Karpas-422 (cell line): ENCODE results near the gene AKAP5. TPM values are rescaled to one million over a fixed set of nuclear protein-coding genes. Genes with fewer than 3 reads are reported as not detected.
"Not testable (repeated sequence)": the region's sequence is repeated elsewhere in the genome, so short reads cannot be mapped to it uniquely, and the experiment has no call there.

ENCODE experiments used
- DNase-seq: peaks from one replicate; pipeline ENCODE4 v3.0.0-alpha.2; 2015
- H2AFZ ChIP-seq: fragments of 200-600 bp; sonication (generic); 2 replicates; pipeline ENCODE4 v1.6.1; 2014; ENCODE audit warnings: antibody characterized with exemption, low read length, mixed read lengths
- H3K27ac ChIP-seq: fragments of 200-600 bp; sonication (generic); 2 replicates; pipeline ENCODE4 v1.5.1; 2014; ENCODE audit warnings: mild to moderate bottlenecking, low read length, moderate library complexity
- H3K27me3 ChIP-seq: fragments of 200-600 bp; sonication (generic); 2 replicates; pipeline ENCODE4 v1.6.1; 2014; ENCODE audit warnings: low read length, mixed read lengths
- H3K36me3 ChIP-seq: fragments of 200-600 bp; sonication (generic); 2 replicates; pipeline ENCODE4 v1.6.1; 2014; ENCODE audit warnings: low read length, mixed read lengths; ENCODE audit not compliant: insufficient read depth
- H3K4me1 ChIP-seq: fragments of 200-600 bp; sonication (generic); 2 replicates; pipeline ENCODE4 v1.6.1; 2014; ENCODE audit warnings: mild to moderate bottlenecking, low read length, mixed read lengths
- H3K4me2 ChIP-seq: fragments of 200-600 bp; sonication (generic); 2 replicates; pipeline ENCODE4 v1.6.1; 2014; ENCODE audit warnings: low read length, low read depth, mild to moderate bottlenecking; ENCODE audit not compliant: poor library complexity, severe bottlenecking
- H3K4me3 ChIP-seq: fragments of 200-600 bp; sonication (generic); 2 replicates; pipeline ENCODE4 v1.5.1; 2014; ENCODE audit warnings: mild to moderate bottlenecking, antibody characterized with exemption, low read length, mixed read lengths
- H3K79me2 ChIP-seq: fragments of 200-600 bp; sonication (generic); 2 replicates; pipeline ENCODE4 v1.6.1; 2014; ENCODE audit warnings: mild to moderate bottlenecking, low read length, mixed read lengths
- H3K9ac ChIP-seq: fragments of 200-600 bp; sonication (generic); 2 replicates; pipeline ENCODE4 v1.6.0; 2014; ENCODE audit warnings: low read length
- H3K9me2 ChIP-seq: fragments of 200-600 bp; sonication (generic), shearing (Covaris generic); replicated peaks from 2 replicates; pipeline ENCODE4 v1.6.0; 2014; ENCODE audit warnings: mild to moderate bottlenecking, low read length, moderate library complexity; ENCODE audit not compliant: insufficient read depth
- H3K9me3 ChIP-seq: fragments of 300-700, 200-600 bp; sonication (generic); 2 replicates; pipeline ENCODE4 v1.6.1; 2014; ENCODE audit warnings: low read length, mixed read lengths
- H4K20me1 ChIP-seq: fragments of 200-600 bp; sonication (generic); 2 replicates; pipeline ENCODE4 v1.6.1; 2014; ENCODE audit warnings: mild to moderate bottlenecking, antibody characterized with exemption, low read length, low read depth; ENCODE audit not compliant: insufficient read depth
- total RNA-seq: library from RNA; depleted of rRNA; stranded (reverse); fragments of >200 nt; shearing (Covaris generic); gene quantifications from 2 replicates; pipeline ENCODE4 v1.2.3, GENCODE V29; 2014; ENCODE audit warnings: low replicate concordance

Gene AKAP5
- total RNA-seq, 1 experiment from 2014 or later = 0.56 TPM

DNA sequence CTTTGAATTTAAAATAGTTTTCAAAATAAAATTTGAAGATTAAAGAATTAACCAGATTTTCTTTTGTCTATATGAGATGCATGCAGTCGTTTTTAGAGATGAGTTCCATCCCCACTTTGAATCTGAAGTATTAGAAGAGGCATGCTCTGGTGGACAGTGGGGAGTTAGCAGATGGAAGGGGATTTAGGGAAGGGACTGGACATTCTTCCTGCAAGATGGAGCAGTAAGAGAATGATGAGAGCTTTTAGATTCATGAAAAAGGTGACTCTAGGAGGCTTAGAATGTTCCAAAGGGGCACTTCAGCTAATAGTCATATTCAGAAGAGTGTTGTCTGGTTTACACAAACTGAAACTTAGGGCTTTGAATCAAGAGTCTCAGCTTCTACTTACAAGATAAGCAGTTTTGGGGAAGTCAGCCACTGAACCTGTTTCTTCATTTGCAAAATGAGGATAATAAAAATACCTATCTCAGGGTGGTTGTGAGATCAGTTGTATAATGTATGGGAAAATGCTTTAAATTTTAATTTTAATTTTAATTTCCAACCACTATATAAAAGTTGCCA lies 43.0 kb downstream of the AKAP5 start:
- Histone ChIP-seq H2AFZ (no peak overlapping the region), H3K4me1 (peaks cover 65% of the 10 kb centered on the region), H3K27ac (peak overlapping the region; percentile 96), H3K9me2 (no peaks in the 10 kb centered on the region), H3K79me2 (peaks cover 82% of the 10 kb centered on the region), H3K4me2 (peak overlapping the region; percentile 98), H3K27me3 (no peaks in the 10 kb centered on the region), H3K9me3 (no peaks in the 10 kb centered on the region), H4K20me1 (peaks cover 3% of the 10 kb centered on the region), H3K9ac (peak overlapping the region; percentile 97), H3K4me3 (peak overlapping the region; percentile 77), H3K36me3 (peaks cover 3% of the 10 kb centered on the region; the same call in 1 of the 2 replicates)
- peak; percentile 70 for DNase-seq

DNA sequence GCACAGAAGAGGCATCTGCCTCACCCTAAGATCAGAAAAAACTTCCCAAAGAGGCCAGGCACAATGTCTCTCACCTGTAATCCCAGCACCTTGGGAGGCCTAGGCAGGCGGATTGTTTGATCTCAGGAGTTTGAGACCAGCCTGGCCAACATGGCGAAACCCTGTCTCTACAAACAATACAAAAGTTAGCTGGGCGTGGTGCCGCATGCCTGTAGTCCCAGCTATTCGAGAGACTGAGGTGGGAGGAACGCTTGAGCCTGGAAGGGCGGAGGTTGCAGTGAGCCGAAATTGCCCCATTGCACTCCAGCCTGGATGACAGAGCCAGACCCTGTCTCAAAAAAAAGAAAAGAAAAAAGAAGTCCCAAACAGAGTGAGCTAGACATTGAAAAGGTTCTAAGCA lies 43.7 kb downstream of the AKAP5 start:
- Histone ChIP-seq H4K20me1 (peaks cover 3% of the 10 kb centered on the region), H3K4me2 (peak overlapping the region; percentile 98)

DNA sequence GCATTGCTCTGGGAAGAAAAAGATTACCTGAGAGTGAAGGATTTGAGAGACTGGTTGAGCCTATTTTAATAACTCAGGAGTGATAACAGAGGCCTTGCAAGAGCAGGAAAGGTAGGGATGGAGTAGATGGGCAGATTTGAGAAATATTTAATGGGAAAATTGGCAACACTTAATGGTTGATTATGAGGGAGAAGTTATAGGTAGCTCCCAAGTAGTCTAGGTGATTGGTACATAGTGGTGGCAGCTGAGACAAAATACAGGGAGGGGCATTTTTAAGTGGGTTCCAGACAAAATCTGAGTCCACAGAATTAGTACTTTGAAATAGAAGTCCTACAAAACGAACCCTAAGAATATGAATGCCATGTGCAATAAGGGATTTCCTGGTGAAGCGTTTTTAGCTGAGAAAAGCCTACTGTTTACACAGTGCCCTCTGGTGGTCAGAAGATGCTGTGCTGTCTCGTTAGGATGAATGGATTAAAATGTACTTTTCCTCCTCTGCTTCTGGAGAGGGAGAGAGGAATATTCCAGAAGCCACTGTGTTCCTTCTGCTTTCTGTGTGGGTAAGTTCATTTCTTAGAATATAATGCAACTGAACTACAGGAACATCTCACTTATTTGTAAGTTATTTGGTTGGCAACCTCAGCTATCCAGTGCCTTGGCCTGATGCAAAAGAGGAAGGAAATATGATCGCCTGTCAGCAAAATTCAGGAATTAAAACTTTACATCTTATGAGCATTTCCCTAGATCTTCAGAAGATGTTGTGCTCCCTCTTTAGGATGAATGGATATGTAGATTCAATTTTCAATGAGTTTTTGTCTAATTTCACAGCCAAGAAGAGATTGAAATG lies 45.7 kb downstream of the AKAP5 start:
- no peaks in the 10 kb centered on the region for H3K9me2 ChIP-seq
- DNase-seq = peak; percentile 90
- H3K79me2 ChIP-seq = peaks cover 99% of the 10 kb centered on the region
- H3K4me3 ChIP-seq = peak overlapping the region; percentile 39
- peak overlapping the region; percentile 67 for H3K27ac ChIP-seq
- H3K36me3 ChIP-seq = peaks cover 4% of the 10 kb centered on the region; the same call in 1 of the 2 replicates
- H3K4me1 ChIP-seq = peaks cover 73% of the 10 kb centered on the region
- H3K4me2 ChIP-seq = peak overlapping the region; percentile 56
- peak overlapping the region; percentile 49 for H3K9ac ChIP-seq
- H3K9me3 ChIP-seq = no peaks in the 10 kb centered on the region
- H3K27me3 ChIP-seq = no peaks in the 10 kb centered on the region
- H4K20me1 ChIP-seq = peaks cover 12% of the 10 kb centered on the region; the same call in 1 of the 2 replicates
- H2AFZ ChIP-seq = no peak overlapping the region

More for the DNA sequence above, 43.7 kb downstream of the AKAP5 start:
- Histone ChIP-seq H3K36me3 (peaks cover 4% of the 10 kb centered on the region; the same call in 1 of the 2 replicates), H2AFZ (no peak overlapping the region), H3K4me1 (peaks cover 66% of the 10 kb centered on the region), H3K9me3 (no peaks in the 10 kb centered on the region), H3K27me3 (no peaks in the 10 kb centered on the region), H3K9me2 (no peaks in the 10 kb centered on the region), H3K27ac (peak overlapping the region; percentile 96), H3K9ac (peak overlapping the region; percentile 28), H3K4me3 (peak overlapping the region; percentile 77; the same call in 1 of the 2 replicates), H3K79me2 (peaks cover 88% of the 10 kb centered on the region)
- DNase-seq = no peak

DNA sequence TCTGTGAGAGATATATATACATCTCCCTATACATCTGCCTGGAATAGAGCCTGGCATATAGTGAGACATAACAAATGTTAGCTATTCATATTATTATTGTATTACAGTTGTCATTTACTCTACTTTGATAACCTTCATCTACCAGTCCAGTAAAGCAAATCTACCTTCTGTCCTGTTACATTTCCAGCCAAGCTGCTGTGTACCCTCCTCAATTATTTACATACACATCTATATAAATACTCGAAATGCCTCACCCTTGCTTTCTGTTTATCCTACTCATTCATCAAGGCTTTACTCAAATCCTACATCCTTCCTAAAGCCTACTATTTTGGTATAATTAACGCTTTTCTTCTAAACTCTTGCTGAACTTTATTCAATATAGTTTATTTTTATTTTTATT lies 48.0 kb downstream of the AKAP5 start:
- DNase-seq = no peak
- no peaks in the 10 kb centered on the region for H3K9me3 ChIP-seq
- H3K9me2 ChIP-seq = no peaks in the 10 kb centered on the region
- H2AFZ ChIP-seq = no peak overlapping the region
- peaks cover 22% of the 10 kb centered on the region; the same call in 1 of the 2 replicates for H4K20me1 ChIP-seq
- H3K4me2 ChIP-seq = no peak overlapping the region
- peaks cover 96% of the 10 kb centered on the region for H3K79me2 ChIP-seq
- peaks cover 4% of the 10 kb centered on the region; the same call in 1 of the 2 replicates for H3K36me3 ChIP-seq
- H3K4me1 ChIP-seq = peaks cover 56% of the 10 kb centered on the region
- H3K4me3 ChIP-seq = no peak overlapping the region
- no peak overlapping the region for H3K9ac ChIP-seq
- H3K27me3 ChIP-seq = no peaks in the 10 kb centered on the region
- no peak overlapping the region for H3K27ac ChIP-seq

DNA sequence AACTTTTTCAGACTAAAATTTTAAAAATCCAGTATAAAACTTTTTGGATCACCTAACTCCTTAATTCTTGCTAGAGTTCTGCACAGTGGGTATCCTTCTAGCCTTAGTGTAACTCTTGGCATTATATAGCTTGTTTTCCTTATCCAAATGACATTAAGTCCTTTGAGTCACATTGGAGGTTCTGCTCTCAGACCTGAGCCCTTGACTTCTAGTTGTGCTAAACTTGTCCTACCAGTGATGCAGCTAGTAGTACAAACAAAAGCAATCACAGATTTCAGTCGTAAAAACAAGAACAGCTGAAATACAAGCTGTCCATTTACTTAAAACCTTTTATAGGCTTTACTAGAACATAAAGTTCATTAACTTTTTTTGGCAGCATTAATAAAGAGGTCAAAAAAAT lies 49.8 kb downstream of the AKAP5 start:
- Histone ChIP-seq H2AFZ (no peak overlapping the region), H3K9ac (no peak overlapping the region), H3K27me3 (no peaks in the 10 kb centered on the region), H4K20me1 (peaks cover 22% of the 10 kb centered on the region; the same call in 1 of the 2 replicates), H3K36me3 (peaks cover 4% of the 10 kb centered on the region; the same call in 1 of the 2 replicates), H3K4me3 (no peak overlapping the region), H3K4me2 (no peak overlapping the region), H3K27ac (no peak overlapping the region), H3K4me1 (peaks cover 39% of the 10 kb centered on the region), H3K9me2 (no peaks in the 10 kb centered on the region), H3K9me3 (no peaks in the 10 kb centered on the region), H3K79me2 (peaks cover 95% of the 10 kb centered on the region)
- DNase-seq = no peak

DNA sequence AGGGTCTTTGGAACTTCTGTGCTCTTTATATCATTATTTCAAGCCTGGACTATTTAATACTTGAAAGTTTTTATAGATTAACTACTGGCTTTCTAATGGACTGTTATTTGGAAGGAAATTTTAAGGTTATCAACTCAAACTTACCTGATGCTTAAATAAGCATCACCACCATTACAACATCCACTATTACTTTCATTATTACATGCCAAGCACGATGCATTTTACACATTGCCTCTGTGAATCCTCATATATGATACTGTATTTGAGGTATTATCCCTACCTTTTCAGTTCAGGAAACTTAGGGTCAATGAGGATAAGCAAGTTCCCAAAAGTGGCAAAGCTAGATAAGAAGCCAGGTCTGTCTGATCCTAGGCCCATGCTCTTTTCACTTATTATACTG lies 51.7 kb downstream of the AKAP5 start:
- H3K36me3 ChIP-seq = peaks cover 15% of the 10 kb centered on the region; the same call in 1 of the 2 replicates
- H3K9me3 ChIP-seq = no peaks in the 10 kb centered on the region
- no peak overlapping the region for H2AFZ ChIP-seq
- no peak overlapping the region for H3K27ac ChIP-seq
- no peaks in the 10 kb centered on the region for H3K27me3 ChIP-seq
- DNase-seq = no peak
- peaks cover 92% of the 10 kb centered on the region for H3K79me2 ChIP-seq
- no peak overlapping the region for H3K4me3 ChIP-seq
- peaks cover 22% of the 10 kb centered on the region; the same call in 1 of the 2 replicates for H4K20me1 ChIP-seq
- H3K9me2 ChIP-seq = no peaks in the 10 kb centered on the region
- no peak overlapping the region for H3K4me2 ChIP-seq
- H3K4me1 ChIP-seq = peaks cover 19% of the 10 kb centered on the region
- H3K9ac ChIP-seq = no peak overlapping the region

DNA sequence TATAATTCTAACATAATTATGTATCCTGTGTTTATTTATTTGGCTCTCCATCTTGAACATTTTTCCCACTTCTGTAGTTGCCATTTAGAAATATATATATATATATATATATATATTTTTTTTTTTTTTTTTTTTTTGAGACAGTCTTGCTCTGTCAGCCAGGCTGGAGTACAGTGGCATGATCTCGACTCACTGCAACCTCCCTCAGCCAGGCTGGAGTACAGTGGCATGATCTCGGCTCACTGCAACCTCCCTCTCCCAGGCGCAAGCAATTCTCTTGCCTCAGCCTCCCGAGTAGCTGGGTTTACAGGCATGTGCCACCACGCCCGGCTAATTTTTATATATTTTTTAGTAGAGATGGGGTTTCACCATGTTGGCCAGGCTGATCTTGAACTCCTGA lies 52.4 kb downstream of the AKAP5 start:
- not testable (repeated sequence) for DNase-seq, H3K4me2 ChIP-seq, H3K27ac ChIP-seq, H3K9me2 ChIP-seq, H3K27me3 ChIP-seq, H3K9ac ChIP-seq, H2AFZ ChIP-seq, H3K4me3 ChIP-seq, H3K9me3 ChIP-seq
- H3K4me1 ChIP-seq = peaks cover 16% of the 10 kb centered on the region
- peaks cover 20% of the 10 kb centered on the region; the same call in 1 of the 2 replicates for H4K20me1 ChIP-seq
- H3K36me3 ChIP-seq = peaks cover 20% of the 10 kb centered on the region; the same call in 1 of the 2 replicates
- H3K79me2 ChIP-seq = peaks cover 91% of the 10 kb centered on the region

DNA sequence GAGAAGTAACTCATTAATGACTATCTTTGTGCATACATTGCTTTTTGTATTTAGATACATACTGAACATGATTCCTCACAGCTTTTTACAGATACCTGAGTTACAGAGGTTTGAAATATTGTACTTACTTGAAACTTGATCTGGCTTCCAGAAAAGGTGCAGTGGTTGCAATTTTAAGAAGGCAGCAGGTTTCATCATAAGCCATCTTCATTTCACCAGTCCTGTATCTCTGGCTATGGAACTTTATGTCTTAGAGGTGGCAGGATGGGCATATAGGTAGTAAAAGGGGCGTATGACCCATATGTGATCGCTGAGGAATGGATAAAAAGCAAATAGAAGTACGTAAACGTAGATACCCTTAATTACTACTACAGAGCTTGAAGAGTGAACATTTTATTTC lies 52.9 kb downstream of the AKAP5 start:
- Histone ChIP-seq H3K4me3 (no peak overlapping the region), H3K36me3 (peaks cover 23% of the 10 kb centered on the region), H3K79me2 (peaks cover 91% of the 10 kb centered on the region), H3K9me2 (no peaks in the 10 kb centered on the region), H3K9ac (no peak overlapping the region), H3K9me3 (no peaks in the 10 kb centered on the region), H2AFZ (no peak overlapping the region), H3K4me1 (peaks cover 16% of the 10 kb centered on the region), H3K27me3 (no peaks in the 10 kb centered on the region), H3K27ac (no peak overlapping the region), H3K4me2 (no peak overlapping the region), H4K20me1 (peaks cover 19% of the 10 kb centered on the region; the same call in 1 of the 2 replicates)
- no peak for DNase-seq
